ENCODE data around the gene KCNMB1.

Gene KCNMB1, protein sequence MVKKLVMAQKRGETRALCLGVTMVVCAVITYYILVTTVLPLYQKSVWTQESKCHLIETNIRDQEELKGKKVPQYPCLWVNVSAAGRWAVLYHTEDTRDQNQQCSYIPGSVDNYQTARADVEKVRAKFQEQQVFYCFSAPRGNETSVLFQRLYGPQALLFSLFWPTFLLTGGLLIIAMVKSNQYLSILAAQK

DNA sequence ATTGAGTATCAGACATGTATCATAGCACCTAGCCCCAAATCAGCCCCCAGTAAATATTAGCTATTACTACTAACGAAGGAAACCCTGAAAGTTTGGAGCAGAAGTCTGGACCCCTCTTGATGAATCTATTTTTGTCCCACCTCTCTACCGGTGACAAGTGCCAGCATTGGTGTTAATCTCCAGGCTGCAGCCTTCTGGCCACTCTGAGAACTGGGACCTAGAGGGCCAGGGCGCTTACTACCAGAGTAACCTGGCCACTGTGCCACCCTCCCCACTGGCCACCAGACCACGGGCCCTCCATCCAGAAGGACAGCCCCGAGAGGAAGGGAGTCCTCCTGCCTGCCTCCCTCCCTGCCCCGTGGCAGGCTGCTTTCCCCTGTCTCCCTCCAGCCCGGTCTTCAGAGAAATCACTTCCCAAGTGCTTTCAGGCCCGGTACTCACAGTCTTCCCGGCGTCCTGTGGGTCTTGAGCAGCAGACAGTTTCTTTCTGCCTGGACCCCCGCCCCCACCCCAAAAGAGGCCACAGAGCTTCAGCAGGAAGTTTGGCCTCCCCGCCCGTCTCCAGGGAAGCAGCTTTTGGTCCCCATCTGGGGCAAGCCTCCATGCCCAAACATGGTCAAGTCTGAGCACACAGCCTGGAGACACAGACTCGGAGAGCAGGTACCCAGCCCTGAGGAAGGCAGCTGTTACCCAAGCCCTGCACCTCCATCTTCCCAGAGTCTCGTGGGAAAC lies at the start of gene KCNMB1:
Gene KCNMB1, minus strand, starts transcription at position 550 of the 732 bp plus-strand sequence. CDS start 3,920 bp downstream, outside the sequence.
- no peak for DNase-seq (ENCODE audit: extremely low spot score)
- TF ChIP-seq SP1 (IDR thresholded peaks at IDR 0.05) (no peak), ELF4 (IDR thresholded peaks at IDR 0.05) (no peak), FOXM1 (IDR thresholded peaks at IDR 0.05; ENCODE audit: borderline replicate concordance) (no peak), BHLHE40 (IDR thresholded peaks at IDR 0.05; ENCODE audit: borderline replicate concordance) (no peak), ZNF384 (IDR thresholded peaks at IDR 0.05) (no peak), HDGF (IDR thresholded peaks at IDR 0.05; ENCODE audit: borderline replicate concordance) (no peak), FOXA1 (IDR thresholded peaks at IDR 0.05) (no peak), CTBP1 (IDR thresholded peaks at IDR 0.05; ENCODE audit: borderline replicate concordance) (no peak), NFRKB (IDR thresholded peaks at IDR 0.05) (no peak)
- TF ChIP-seq, protein P1, sequence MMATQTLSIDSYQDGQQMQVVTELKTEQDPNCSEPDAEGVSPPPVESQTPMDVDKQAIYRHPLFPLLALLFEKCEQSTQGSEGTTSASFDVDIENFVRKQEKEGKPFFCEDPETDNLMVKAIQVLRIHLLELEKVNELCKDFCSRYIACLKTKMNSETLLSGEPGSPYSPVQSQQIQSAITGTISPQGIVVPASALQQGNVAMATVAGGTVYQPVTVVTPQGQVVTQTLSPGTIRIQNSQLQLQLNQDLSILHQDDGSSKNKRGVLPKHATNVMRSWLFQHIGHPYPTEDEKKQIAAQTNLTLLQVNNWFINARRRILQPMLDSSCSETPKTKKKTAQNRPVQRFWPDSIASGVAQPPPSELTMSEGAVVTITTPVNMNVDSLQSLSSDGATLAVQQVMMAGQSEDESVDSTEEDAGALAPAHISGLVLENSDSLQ (IDR thresholded peaks at IDR 0.05), result no peak
- CTCF ChIA-PET, result interaction anchor here (0.9 kb wide), 1 partner anchor 19 kb away, joined by 3 read pairs; no protein-coding TSS in a partner anchor
- POLR2A ChIA-PET, result interaction anchor here (0.7 kb wide), 1 partner anchor 42 kb away, joined by 3 read pairs; no protein-coding TSS in a partner anchor

DNA sequence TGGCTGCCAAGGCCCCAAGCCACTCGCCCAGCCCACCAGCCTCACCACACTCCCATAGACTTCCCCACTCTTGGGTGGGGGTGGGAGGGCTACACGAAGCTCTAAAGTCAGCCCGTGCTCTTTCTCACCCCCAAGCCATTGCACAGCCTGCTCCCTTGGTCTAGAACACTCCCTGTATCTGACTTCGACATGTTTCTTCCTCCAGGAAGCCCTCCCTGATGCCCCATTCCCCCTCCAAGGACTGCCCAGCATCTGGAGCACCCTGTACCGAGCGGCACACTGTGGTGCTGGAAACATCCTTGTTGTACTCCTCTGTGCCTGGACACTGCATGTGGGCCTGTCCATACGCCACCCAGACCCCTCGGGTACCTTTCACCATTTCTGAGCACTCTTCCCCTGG lies 49.4 kb upstream of the KCNMB1 start:
- DNase-seq (ENCODE audit: extremely low spot score), result no peak
- ChIA-PET CTCF (no interaction called here), POLR2A (no interaction called here)
- no peak for TF ChIP-seq ELF4 (IDR thresholded peaks at IDR 0.05)
- TF ChIP-seq ZNF384 (IDR thresholded peaks at IDR 0.05), result no peak
- no peak for TF ChIP-seq LEF1 (IDR thresholded peaks at IDR 0.05; ENCODE audit: borderline replicate concordance)
- no peak for TF ChIP-seq ARNT (IDR thresholded peaks at IDR 0.05)
- TF ChIP-seq HDGF (IDR thresholded peaks at IDR 0.05; ENCODE audit: borderline replicate concordance), result no peak

DNA sequence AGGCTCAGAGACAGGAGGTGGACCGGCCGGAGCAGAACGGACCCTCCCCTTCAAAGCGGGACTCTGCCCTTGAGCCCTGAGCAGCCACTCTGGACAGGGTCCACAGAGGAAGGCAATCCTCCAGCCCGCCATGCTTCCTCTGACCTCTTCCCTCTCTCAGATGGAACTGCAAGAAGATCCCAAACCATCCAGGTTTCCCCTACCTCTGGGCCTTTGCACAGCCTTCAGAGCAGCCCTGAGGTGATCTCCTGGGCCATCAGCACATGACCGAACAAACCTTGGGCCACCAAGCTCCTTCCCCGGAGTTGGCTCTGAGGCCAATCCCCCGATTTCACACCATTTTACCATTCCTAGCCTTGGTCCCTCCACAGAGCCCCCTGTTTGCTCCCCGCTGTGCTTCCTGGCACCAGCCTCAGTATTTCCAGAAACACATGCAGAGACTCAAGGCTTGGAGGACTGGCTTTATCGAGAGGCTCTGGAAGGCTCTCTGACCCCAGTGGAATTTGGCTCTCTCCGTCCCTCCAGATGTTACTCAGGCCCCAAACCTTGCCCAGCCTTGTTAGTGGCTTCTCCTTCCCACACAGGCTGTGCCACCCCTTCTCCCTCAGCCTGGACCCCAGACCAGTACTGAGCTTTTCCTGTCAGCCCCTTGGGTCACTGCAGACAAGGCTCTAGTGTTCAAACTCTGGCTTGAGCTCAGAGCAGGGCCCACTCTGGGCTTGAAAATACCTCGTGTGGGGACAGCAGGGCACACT lies 48.6 kb upstream of the KCNMB1 start:
- TF ChIP-seq LEF1 (IDR thresholded peaks at IDR 0.05; ENCODE audit: borderline replicate concordance) (no peak), HDGF (IDR thresholded peaks at IDR 0.05; ENCODE audit: borderline replicate concordance) (no peak), ARNT (IDR thresholded peaks at IDR 0.05) (no peak), TARDBP (IDR thresholded peaks at IDR 0.05) (no peak), ZNF384 (IDR thresholded peaks at IDR 0.05) (no peak), SP1 (IDR thresholded peaks at IDR 0.05) (no peak), SUZ12 (IDR thresholded peaks at IDR 0.05) (no peak), FOXK2 (IDR thresholded peaks at IDR 0.05) (no peak), CTBP1 (IDR thresholded peaks at IDR 0.05; ENCODE audit: borderline replicate concordance) (no peak), ELF4 (IDR thresholded peaks at IDR 0.05) (no peak)
- TF ChIP-seq, protein P1 (IDR thresholded peaks at IDR 0.05), result no peak
- POLR2A ChIA-PET, result no interaction called here
- CTCF ChIA-PET, result no interaction called here
- no peak for DNase-seq (ENCODE audit: extremely low spot score)

DNA sequence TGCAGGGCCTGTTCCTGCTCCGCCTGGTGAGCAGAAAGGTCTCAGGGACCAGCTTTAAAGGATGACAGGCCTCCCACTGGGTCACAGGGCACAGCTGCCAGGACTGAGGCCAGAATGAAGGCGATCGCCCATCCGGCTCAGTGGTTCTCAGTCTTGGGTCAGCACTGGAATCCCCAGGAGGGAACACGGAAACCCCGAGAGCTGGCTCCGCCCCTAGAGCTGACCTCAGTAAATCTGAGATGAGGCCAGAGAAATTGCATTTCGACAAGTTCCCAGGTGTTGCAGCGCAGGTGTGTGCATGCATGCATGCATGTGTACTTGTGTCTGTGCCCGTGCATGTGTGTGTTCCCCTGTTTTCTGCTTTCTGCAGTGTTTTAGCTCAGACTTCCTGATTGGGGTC lies 47.2 kb upstream of the KCNMB1 start:
- POLR2A ChIA-PET, result interaction anchor here (0.8 kb wide), 1 partner anchor 197 kb away, joined by 3 read pairs; no protein-coding TSS in a partner anchor
- TF ChIP-seq FOXM1 (IDR thresholded peaks at IDR 0.05; ENCODE audit: borderline replicate concordance) (no peak), TARDBP (IDR thresholded peaks at IDR 0.05) (no peak), FOXK2 (IDR thresholded peaks at IDR 0.05) (no peak), SP1 (IDR thresholded peaks at IDR 0.05) (no peak), BHLHE40 (IDR thresholded peaks at IDR 0.05; ENCODE audit: borderline replicate concordance) (no peak), SUZ12 (IDR thresholded peaks at IDR 0.05) (no peak), ZNF384 (IDR thresholded peaks at IDR 0.05) (no peak), ELF4 (IDR thresholded peaks at IDR 0.05) (no peak), FOXA1 (IDR thresholded peaks at IDR 0.05) (no peak), CTBP1 (IDR thresholded peaks at IDR 0.05; ENCODE audit: borderline replicate concordance) (no peak), L3MBTL2 (conservative IDR thresholded peaks at IDR 0.05) (no peak), LEF1 (IDR thresholded peaks at IDR 0.05; ENCODE audit: borderline replicate concordance) (no peak), NFRKB (IDR thresholded peaks at IDR 0.05) (no peak), HDGF (IDR thresholded peaks at IDR 0.05; ENCODE audit: borderline replicate concordance) (no peak), ARNT (IDR thresholded peaks at IDR 0.05) (no peak)
- TF ChIP-seq, protein P1 (IDR thresholded peaks at IDR 0.05), result no peak
- CTCF ChIA-PET, result interaction anchor here (0.5 kb wide), 1 partner anchor 72 kb away, joined by 4 read pairs; no protein-coding TSS in a partner anchor
- DNase-seq (ENCODE audit: extremely low spot score), result no peak

DNA sequence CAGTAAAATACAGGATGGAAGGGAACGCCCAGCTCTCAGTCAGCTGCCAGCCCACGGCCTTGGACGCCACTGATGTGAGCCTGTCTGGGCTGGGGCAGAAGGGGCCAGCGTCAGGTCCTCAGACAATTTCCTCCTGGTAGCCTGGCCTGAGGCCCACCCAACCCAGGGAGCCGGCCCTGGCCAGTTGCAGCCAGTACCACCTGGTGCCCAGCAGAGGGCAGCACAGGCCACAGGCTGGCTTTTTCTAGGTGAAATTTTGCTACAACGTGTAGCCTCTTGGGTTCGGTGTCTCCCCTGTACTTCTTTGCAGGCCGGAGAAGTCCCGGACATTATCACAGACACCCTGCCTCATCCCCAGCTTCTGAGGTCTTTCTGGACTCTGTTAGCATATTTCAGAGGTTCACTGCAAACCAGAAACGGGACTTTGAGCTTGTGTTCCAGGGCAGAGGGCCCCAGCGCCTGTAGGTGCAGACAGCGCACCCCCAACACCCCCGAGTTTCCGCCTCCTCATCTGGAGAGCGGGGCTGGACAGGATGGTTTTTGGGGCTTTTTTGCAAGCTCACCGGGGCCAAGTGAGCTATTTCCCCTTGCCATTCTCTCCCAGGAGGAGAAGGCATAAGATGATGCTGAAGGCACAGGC lies 45.9 kb upstream of the KCNMB1 start:
- TF ChIP-seq TARDBP (IDR thresholded peaks at IDR 0.05), result no peak
- TF ChIP-seq ELF4 (IDR thresholded peaks at IDR 0.05), result no peak
- TF ChIP-seq ZNF384 (IDR thresholded peaks at IDR 0.05), result no peak
- no peak for TF ChIP-seq FOXA1 (IDR thresholded peaks at IDR 0.05)
- TF ChIP-seq BHLHE40 (IDR thresholded peaks at IDR 0.05; ENCODE audit: borderline replicate concordance), result no peak
- no peak for TF ChIP-seq NFRKB (IDR thresholded peaks at IDR 0.05)
- no peak for TF ChIP-seq LEF1 (IDR thresholded peaks at IDR 0.05; ENCODE audit: borderline replicate concordance)
- no peak for TF ChIP-seq HDGF (IDR thresholded peaks at IDR 0.05; ENCODE audit: borderline replicate concordance)
- no peak for TF ChIP-seq SP1 (IDR thresholded peaks at IDR 0.05)
- no peak for TF ChIP-seq SUZ12 (IDR thresholded peaks at IDR 0.05)
- no peak for TF ChIP-seq FOXM1 (IDR thresholded peaks at IDR 0.05; ENCODE audit: borderline replicate concordance)
- TF ChIP-seq CTBP1 (IDR thresholded peaks at IDR 0.05; ENCODE audit: borderline replicate concordance), result no peak
- TF ChIP-seq, protein P1 (IDR thresholded peaks at IDR 0.05), result no peak
- no peak for TF ChIP-seq FOXK2 (IDR thresholded peaks at IDR 0.05)
- no peak for TF ChIP-seq L3MBTL2 (conservative IDR thresholded peaks at IDR 0.05)
- no peak for TF ChIP-seq ARNT (IDR thresholded peaks at IDR 0.05)
- ChIA-PET POLR2A (interaction anchor here (2.0 kb wide), 1 partner anchor 198 kb away, joined by 5 read pairs; no protein-coding TSS in a partner anchor), CTCF (interaction anchor here (0.6 to 1.6 kb wide), 8 partner anchors 10 to 199 kb away, joined by 3 to 6 read pairs (median 4); no protein-coding TSS in a partner anchor)
- DNase-seq (ENCODE audit: extremely low spot score), result peak; percentile 83

Data from HEK293T (cell line).